Keratinocyte (primary cell): Measurements from ENCODE around the gene TNFRSF11A. TPM values are rescaled to one million over a fixed set of nuclear protein-coding genes. Genes with fewer than 3 reads are reported as not detected.

ENCODE experiments used
- DNase-seq: peaks from one replicate; pipeline ENCODE4 v3.0.0-alpha.2; 2011; ENCODE audit warnings: low read depth, missing footprints, low spot score
- FAIRE-seq: peaks from 2 replicates; lab custom pipeline; 2011; peaks lifted over from hg19 to GRCh38; lab: Jason Lieb, UNC
- H2AFZ ChIP-seq: 2 replicates; pipeline ENCODE4 v1.6.0; 2012; ENCODE audit warnings: low read length, control low read depth, inconsistent platforms; ENCODE audit not compliant: control insufficient read depth
- H3K27ac ChIP-seq: 2 replicates; pipeline ENCODE4 v1.5.1; 2011; ENCODE audit warnings: low read length; ENCODE audit not compliant: control insufficient read depth, insufficient read depth
- H3K27me3 ChIP-seq: 3 replicates; pipeline ENCODE4 v1.6.0; 2011; ENCODE audit warnings: low read length; ENCODE audit not compliant: control insufficient read depth, insufficient read depth; ENCODE audit errors: extremely low read depth
- H3K36me3 ChIP-seq, 2 experiments: 2 replicates in 1 of 2; 3 replicates in 1 of 2; pipeline ENCODE4 v1.5.1; 2011; ENCODE audit warnings: low read length in 2 of 2, mild to moderate bottlenecking in 1 of 2; ENCODE audit not compliant: control insufficient read depth in 2 of 2, insufficient read depth in 2 of 2; ENCODE audit errors: extremely low read depth in 1 of 2
- H3K4me1 ChIP-seq: 3 replicates; pipeline ENCODE4 v1.5.1; 2011; ENCODE audit warnings: low read length; ENCODE audit not compliant: control insufficient read depth, insufficient read depth; ENCODE audit errors: extremely low read depth
- H3K4me2 ChIP-seq: 3 replicates; pipeline ENCODE4 v1.6.0; 2011; ENCODE audit warnings: low read depth, low read length; ENCODE audit not compliant: control insufficient read depth, insufficient read depth; ENCODE audit errors: extremely low read depth
- H3K4me3 ChIP-seq, 3 experiments: fragments of 200-600 bp in 1 of 3; sonication (generic) in 1 of 3; 2 replicates in 2 of 3; 3 replicates in 1 of 3; pipeline ENCODE4 v1.5.1; 2011 to 2016; ENCODE audit warnings: low read length in 3 of 3, mild to moderate bottlenecking in 3 of 3, control low read depth in 2 of 3, inconsistent platforms in 1 of 3, low read depth in 1 of 3, mixed read lengths in 1 of 3, mixed run types in 1 of 3, moderate library complexity in 1 of 3; ENCODE audit not compliant: control insufficient read depth in 2 of 3, insufficient read depth in 2 of 3; ENCODE audit errors: extremely low read depth in 1 of 3
- H3K79me2 ChIP-seq: 2 replicates; pipeline ENCODE4 v1.6.0; 2012; ENCODE audit warnings: low read length; ENCODE audit not compliant: control insufficient read depth, insufficient read depth
- H3K9ac ChIP-seq: 3 replicates; pipeline ENCODE4 v1.6.0; 2011; ENCODE audit warnings: low read length; ENCODE audit not compliant: control insufficient read depth, insufficient read depth; ENCODE audit errors: extremely low read depth
- H3K9me1 ChIP-seq: 3 replicates; pipeline ENCODE4 v1.6.0; 2011; ENCODE audit warnings: low read length; ENCODE audit not compliant: control insufficient read depth, insufficient read depth; ENCODE audit errors: extremely low read depth
- H3K9me3 ChIP-seq: 2 replicates; pipeline ENCODE4 v1.5.1; 2012; ENCODE audit warnings: low read depth, low read length; ENCODE audit not compliant: control insufficient read depth
- H4K20me1 ChIP-seq: 3 replicates; pipeline ENCODE4 v1.6.0; 2011; ENCODE audit warnings: low read length; ENCODE audit not compliant: control insufficient read depth, insufficient read depth; ENCODE audit errors: extremely low read depth
- EZH2 ChIP-seq: IDR thresholded peaks from one replicate; pipeline ENCODE4 v1.6.1; 2012; ENCODE audit warnings: inconsistent platforms, mild to moderate bottlenecking, low read length, moderate library complexity
- dilution Hi-C: fragments of 300-500 bp; cut with MboI; formaldehyde crosslinking; loops from one replicate; pipeline ENCODE4 v1.7.0; 2020; ENCODE audit warnings: low sequenced_read_pairs; ENCODE audit not compliant: extremely low pct_ligation_motif_present
- polyA plus RNA-seq, 5 experiments: library from polyadenylated mRNA; depleted of rRNA in 3 of 5; stranded (reverse) in 3 of 5; stranded (forward) in 1 of 5; unstranded in 1 of 5; fragments of >200 nt; gene quantifications; 1 replicate in 1 of 5; 2 replicates in 3 of 5; 3 replicates in 1 of 5; pipeline versions ENCODE4 v1.2.1 to v1.2.3, GENCODE V29; 2011 to 2012; ENCODE audit warnings: missing spikeins in 2 of 5, low read depth in 1 of 5, low replicate concordance in 1 of 5
- small RNA-seq, 3 experiments: library from RNA; depleted of rRNA; stranded (forward); fragments of <200 nt; gene quantifications; one replicate each; pipeline ENCODE3, GENCODE V24; 2012; ENCODE audit warnings: low read depth in 3 of 3, low replicate concordance in 1 of 3; ENCODE audit not compliant: insufficient read length in 3 of 3
- TF ChIP-seq, protein P1 (sequence below), 3 experiments: IDR thresholded peaks in 1 of 3; conservative IDR thresholded peaks in 1 of 3; optimal IDR thresholded peaks in 1 of 3; 2 replicates in 2 of 3; 3 replicates in 1 of 3; pipeline versions ENCODE3 to v1.5.1; 2011; ENCODE audit warnings: low read length in 3 of 3, mild to moderate bottlenecking in 3 of 3, moderate library complexity in 2 of 3, control low read depth in 1 of 3, inconsistent platforms in 1 of 3; ENCODE audit not compliant: insufficient read depth in 2 of 3; ENCODE audit errors: extremely low read depth in 1 of 3

Gene TNFRSF11A
- polyA plus RNA-seq, 1 donor (not counting 4 experiments of a cell fraction or from before 2014, with no cell fraction given), result 0.51 TPM

DNA sequence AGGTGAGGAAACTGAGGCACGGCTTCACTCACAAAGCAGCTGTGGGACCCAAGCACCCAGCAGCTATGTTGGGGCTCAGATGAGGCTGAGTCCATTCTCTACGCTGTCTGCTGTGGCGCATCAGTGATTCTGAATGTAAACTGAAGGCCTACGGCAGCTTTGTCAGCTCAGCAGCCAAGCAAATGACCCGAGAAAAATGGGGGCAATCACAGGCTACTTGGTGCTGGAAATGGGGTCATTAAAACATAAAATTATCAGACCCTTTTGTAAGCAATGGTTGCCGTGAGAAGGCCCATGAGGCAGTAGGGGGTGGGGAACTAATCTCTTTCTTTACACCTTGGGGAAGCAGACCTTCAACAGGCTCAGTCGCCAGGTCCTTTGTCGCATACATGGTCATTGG, 113.8 kb downstream of the TNFRSF11A start:
- no peak for TF ChIP-seq EZH2
- TF ChIP-seq, protein P1, sequence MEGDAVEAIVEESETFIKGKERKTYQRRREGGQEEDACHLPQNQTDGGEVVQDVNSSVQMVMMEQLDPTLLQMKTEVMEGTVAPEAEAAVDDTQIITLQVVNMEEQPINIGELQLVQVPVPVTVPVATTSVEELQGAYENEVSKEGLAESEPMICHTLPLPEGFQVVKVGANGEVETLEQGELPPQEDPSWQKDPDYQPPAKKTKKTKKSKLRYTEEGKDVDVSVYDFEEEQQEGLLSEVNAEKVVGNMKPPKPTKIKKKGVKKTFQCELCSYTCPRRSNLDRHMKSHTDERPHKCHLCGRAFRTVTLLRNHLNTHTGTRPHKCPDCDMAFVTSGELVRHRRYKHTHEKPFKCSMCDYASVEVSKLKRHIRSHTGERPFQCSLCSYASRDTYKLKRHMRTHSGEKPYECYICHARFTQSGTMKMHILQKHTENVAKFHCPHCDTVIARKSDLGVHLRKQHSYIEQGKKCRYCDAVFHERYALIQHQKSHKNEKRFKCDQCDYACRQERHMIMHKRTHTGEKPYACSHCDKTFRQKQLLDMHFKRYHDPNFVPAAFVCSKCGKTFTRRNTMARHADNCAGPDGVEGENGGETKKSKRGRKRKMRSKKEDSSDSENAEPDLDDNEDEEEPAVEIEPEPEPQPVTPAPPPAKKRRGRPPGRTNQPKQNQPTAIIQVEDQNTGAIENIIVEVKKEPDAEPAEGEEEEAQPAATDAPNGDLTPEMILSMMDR (optimal IDR thresholded peaks at IDR 0.05 in 1 of 3, IDR thresholded peaks at IDR 0.05 in 1 of 3, conservative IDR thresholded peaks at IDR 0.05 in 1 of 3; ENCODE audit: extremely low read depth in 1 of 3, insufficient read depth in 2 of 3, low read length in 3 of 3), result no peak
- H4K20me1 ChIP-seq, result no peaks in the 10 kb centered on the region
- dilution Hi-C loops, result no loop called here
- H3K79me2 ChIP-seq, result no peaks in the 10 kb centered on the region
- no peaks in the 10 kb centered on the region for H3K36me3 ChIP-seq
- no peaks in the 10 kb centered on the region for H3K9me1 ChIP-seq
- H3K27me3 ChIP-seq, result peaks cover 4% of the 10 kb centered on the region
- peaks cover 16% of the 10 kb centered on the region for H3K4me1 ChIP-seq
- DNase-seq (no peak), FAIRE-seq (no peak)
- no peak overlapping the region for H3K4me2 ChIP-seq
- no peak overlapping the region for H2AFZ ChIP-seq
- no peaks in the 10 kb centered on the region for H3K9me3 ChIP-seq
- no peak overlapping the region for H3K4me3 ChIP-seq
- H3K9ac ChIP-seq, result no peak overlapping the region
- H3K27ac ChIP-seq, result no peak overlapping the region

Small RNAs within 50 kb of the gene (small RNA-seq; reads per million reads assigned to genes)
- gene AC100843.2 (0 reads per million in 3 experiments), gene RF00019 (0 reads per million in 3 experiments)

Other genes with a start within 250 kb of the TNFRSF11A start
- 21.9 to 41.2 TPM (median 30.8 TPM) in 3 replicates for gene PIGN, start 138.3 kb upstream of the TNFRSF11A start, polyA plus RNA-seq
- 9.4 to 21.8 TPM (median 20.1 TPM) in 3 replicates for gene RELCH, start 138.1 kb upstream of the TNFRSF11A start, polyA plus RNA-seq
- 12.9 to 15.3 TPM (median 14.1 TPM) in 3 replicates for gene ZCCHC2, start 197.7 kb downstream of the TNFRSF11A start, polyA plus RNA-seq